ENCODE results near the gene HSD11B2. TPM values are rescaled to one million over a fixed set of nuclear protein-coding genes. Genes with fewer than 3 reads are reported as not detected.

The HSD11B2 gene
- total and polyA plus RNA-seq, 5 donors from 2014 or later: not detected

DNA sequence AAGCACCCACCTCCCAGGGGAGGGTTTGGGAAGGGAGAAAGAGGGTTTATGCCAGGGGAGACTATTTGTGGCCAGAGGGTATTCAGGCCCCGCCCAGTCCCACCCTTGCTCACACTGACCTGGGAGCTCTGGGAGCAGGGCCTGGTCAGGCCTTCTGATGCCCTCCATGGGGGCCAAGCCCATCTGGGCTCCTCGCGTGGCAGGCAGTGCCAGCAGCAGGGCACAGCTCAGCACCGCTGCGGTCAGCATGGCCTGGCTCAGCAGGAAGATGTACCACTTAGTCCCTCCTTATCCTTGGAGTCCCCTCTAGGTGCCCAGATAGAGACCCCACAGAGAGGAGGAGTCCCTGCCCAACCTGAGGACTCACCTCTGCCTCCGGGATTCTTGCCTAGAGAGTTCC is 52.2 kb downstream of the HSD11B2 start, which contains the start of gene AGRP:
AGRP (minus strand) TSS at position 398 of the 400 bp plus-strand sequence; CDS start at position 249, 149 bp downstream.
- Mint-ChIP-seq H3K4me1 (peaks cover 4 to 51% (median 28%) of the 10 kb centered on the region in 4 donors), H3K4me3 (peak within 1 kb of the TSS; percentile 88 to 99 (median 98)), H3K27me3 (peaks cover 6% of the 10 kb centered on the region), H3K36me3 (peaks cover 4% of the 10 kb centered on the region), H3K9me3 (no peaks in the 10 kb centered on the region), H3K27ac (peak within 1 kb of the TSS; percentile 82 to 100 (median 99))
- no peak for ATAC-seq (ENCODE audit: low read depth in 2 of 2)
- Histone ChIP-seq H3K36me3 (ENCODE audit: control insufficient read depth, insufficient read depth, low read length) (peaks cover 21% of the 10 kb centered on the region), H3K4me3 (ENCODE audit: low read depth, low read length) (peak within 1 kb of the TSS; percentile 95), H3K9me3 (ENCODE audit: control insufficient read depth in 2 of 2, low read length in 2 of 2) (no peaks in the 10 kb centered on the region), H3K27ac (ENCODE audit: insufficient read depth, low read length, poor library complexity, severe bottlenecking) (peak within 1 kb of the TSS; percentile 98), H3K4me1 (ENCODE audit: control insufficient read depth, insufficient read depth, low read length, poor library complexity, severe bottlenecking) (peaks cover 37% of the 10 kb centered on the region), H3K27me3 (ENCODE audit: control insufficient read depth, insufficient read depth, low read length) (no peaks in the 10 kb centered on the region)
- DNase-seq: no peak

DNA sequence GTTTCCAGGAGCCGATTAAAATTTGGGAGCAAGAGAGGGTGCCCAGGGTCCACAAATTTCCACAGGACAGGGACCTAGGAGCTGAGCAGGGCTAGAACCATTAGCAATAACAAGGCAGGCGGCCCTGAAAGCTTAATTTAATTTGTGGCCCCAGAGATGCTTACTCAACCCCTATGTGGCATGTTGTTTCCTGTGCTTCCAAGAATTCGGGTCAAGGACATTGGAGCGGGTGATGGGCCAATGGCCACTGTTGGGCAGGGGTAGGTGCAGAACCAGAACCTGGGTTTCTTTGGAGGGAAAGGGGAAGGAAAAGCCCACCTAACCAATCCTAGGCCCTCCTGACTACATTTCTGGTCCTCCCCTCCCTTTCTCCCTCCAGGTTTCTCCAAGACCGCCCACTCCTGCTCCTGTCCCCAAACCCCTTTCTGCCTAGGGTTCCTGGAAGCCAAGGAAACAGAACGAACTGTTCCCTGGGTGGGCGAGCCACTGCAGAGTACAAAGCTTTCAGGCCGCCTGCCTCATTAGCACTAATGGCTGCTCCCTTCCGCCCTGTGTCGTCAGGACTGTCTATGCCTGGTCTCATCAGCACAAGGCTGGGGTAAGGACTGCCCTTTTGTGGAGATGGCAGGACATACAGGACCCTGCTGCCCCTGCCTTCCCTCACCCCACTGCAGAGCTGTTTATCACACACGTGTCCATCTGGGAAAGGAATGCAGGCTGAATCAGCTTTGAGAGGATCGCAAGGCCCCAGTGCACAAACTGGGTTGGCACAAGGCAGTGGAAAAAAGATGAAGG is 53.0 kb downstream of the HSD11B2 start:
- ATAC-seq (ENCODE audit: low read depth in 2 of 2) (no peak), DNase-seq (no peak)
- Histone ChIP-seq H3K9me3 (ENCODE audit: control insufficient read depth in 2 of 2, low read length in 2 of 2) (no peaks in the 10 kb centered on the region), H3K4me1 (ENCODE audit: control insufficient read depth, insufficient read depth, low read length, poor library complexity, severe bottlenecking) (peaks cover 37% of the 10 kb centered on the region), H3K36me3 (ENCODE audit: control insufficient read depth, insufficient read depth, low read length) (peaks cover 21% of the 10 kb centered on the region), H3K27me3 (ENCODE audit: control insufficient read depth, insufficient read depth, low read length) (no peaks in the 10 kb centered on the region), H3K4me3 (ENCODE audit: low read depth, low read length) (no peak overlapping the region), H3K27ac (ENCODE audit: insufficient read depth, low read length, poor library complexity, severe bottlenecking) (peak overlapping the region; percentile 15)
- Mint-ChIP-seq H3K4me3 (peak overlapping the region in 2 of 4 donors; percentile 56 to 61), H3K27ac (peak overlapping the region in 2 of 3 donors; percentile 59 to 82), H3K4me1 (peaks cover 4 to 45% (median 23%) of the 10 kb centered on the region in 4 donors), H3K36me3 (peaks cover 4% of the 10 kb centered on the region), H3K27me3 (peaks cover 6% of the 10 kb centered on the region), H3K9me3 (no peaks in the 10 kb centered on the region)

DNA sequence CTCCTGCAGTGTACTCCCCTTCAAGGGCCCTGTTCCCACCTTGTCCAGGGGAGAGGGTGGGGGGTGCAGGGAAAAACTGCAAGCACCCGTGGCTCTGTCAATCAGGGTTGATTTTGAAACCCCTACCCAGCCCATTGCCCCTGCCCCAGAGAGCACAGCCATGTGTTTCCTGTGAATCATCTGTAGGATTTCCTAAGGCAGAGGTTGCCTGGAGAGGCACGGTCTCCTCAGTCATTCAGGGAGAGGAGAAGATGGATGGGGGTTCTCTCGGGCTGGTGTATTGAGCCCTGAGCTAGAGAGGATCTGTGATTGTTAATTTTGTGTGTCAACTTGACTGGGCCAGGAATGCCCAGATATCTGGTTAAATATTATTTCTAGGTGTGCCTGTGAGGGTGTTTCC is 55.9 kb downstream of the HSD11B2 start:
- H3K27me3 ChIP-seq (ENCODE audit: control insufficient read depth, insufficient read depth, low read length): no peaks in the 10 kb centered on the region
- no peak for DNase-seq
- H3K27ac ChIP-seq (ENCODE audit: insufficient read depth, low read length, poor library complexity, severe bottlenecking): no peak overlapping the region
- no peak overlapping the region for H3K4me3 ChIP-seq (ENCODE audit: low read depth, low read length)
- H3K4me1 Mint-ChIP-seq: peaks cover 4 to 27% (median 14%) of the 10 kb centered on the region in 4 donors
- no peak for ATAC-seq (ENCODE audit: low read depth in 2 of 2)
- H3K27me3 Mint-ChIP-seq: no peaks in the 10 kb centered on the region
- H3K27ac Mint-ChIP-seq: no peak overlapping the region
- H3K36me3 ChIP-seq (ENCODE audit: control insufficient read depth, insufficient read depth, low read length): peaks cover 21% of the 10 kb centered on the region
- H3K9me3 ChIP-seq (ENCODE audit: control insufficient read depth in 2 of 2, low read length in 2 of 2): no peaks in the 10 kb centered on the region
- H3K36me3 Mint-ChIP-seq: peaks cover 4% of the 10 kb centered on the region
- H3K4me1 ChIP-seq (ENCODE audit: control insufficient read depth, insufficient read depth, low read length, poor library complexity, severe bottlenecking): peaks cover 17% of the 10 kb centered on the region
- no peak overlapping the region for H3K4me3 Mint-ChIP-seq
- no peaks in the 10 kb centered on the region for H3K9me3 Mint-ChIP-seq

Other genes starting within 250 kb of the HSD11B2 start
- gene MATCAP1, start 247.2 kb upstream of the HSD11B2 start, total RNA-seq: 19.6 TPM
- gene MATCAP1, start 247.2 kb upstream of the HSD11B2 start, polyA plus RNA-seq: under 1 TPM in 1 of 4 donors, not detected in 3; 0.80 TPM
- 0.86 TPM for gene EXOC3L1, start 241.0 kb upstream of the HSD11B2 start, total RNA-seq
- gene EXOC3L1, start 241.0 kb upstream of the HSD11B2 start, polyA plus RNA-seq: under 1 TPM in 2 of 4 donors, not detected in 2; 0.25 to 0.35 TPM
- gene E2F4, start 239.0 kb upstream of the HSD11B2 start, total RNA-seq: 63.7 TPM
- 10 to 100 TPM; 46.8 to 54.9 (median 48.9) TPM for gene E2F4, start 239.0 kb upstream of the HSD11B2 start, polyA plus RNA-seq
- 2.2 TPM for gene ELMO3, start 232.0 kb upstream of the HSD11B2 start, total RNA-seq
- under 1 TPM in 1 of 4 donors, not detected in 3; 0.09 TPM for gene ELMO3, start 232.0 kb upstream of the HSD11B2 start, polyA plus RNA-seq
- 31.0 TPM for gene TMEM208, start 204.0 kb upstream of the HSD11B2 start, total RNA-seq
- 100 to 1,000 TPM in 2 of 4 donors, 10 to 100 TPM in 2; 91.8 to 141 (median 98.7) TPM for gene TMEM208, start 204.0 kb upstream of the HSD11B2 start, polyA plus RNA-seq
- 34.5 TPM for gene FHOD1, start 183.6 kb upstream of the HSD11B2 start, total RNA-seq
- gene FHOD1, start 183.6 kb upstream of the HSD11B2 start, polyA plus RNA-seq: 1 to 10 TPM; 1.9 to 4.5 (median 3.4) TPM
- 1.3 TPM for gene SLC9A5, start 182.1 kb upstream of the HSD11B2 start, total RNA-seq
- not detected for gene SLC9A5, start 182.1 kb upstream of the HSD11B2 start, polyA plus RNA-seq
- 10.0 TPM for gene PLEKHG4, start 151.6 kb upstream of the HSD11B2 start, total RNA-seq
- gene PLEKHG4, start 151.6 kb upstream of the HSD11B2 start, polyA plus RNA-seq: 1 to 10 TPM; 1.4 to 5.3 (median 2.8) TPM
- gene KCTD19, start 104.4 kb upstream of the HSD11B2 start, total RNA-seq: not detected
- not detected for gene KCTD19, start 104.4 kb upstream of the HSD11B2 start, polyA plus RNA-seq
- not detected for gene LRRC36, start 104.3 kb upstream of the HSD11B2 start, total RNA-seq
- not detected for gene LRRC36, start 104.3 kb upstream of the HSD11B2 start, polyA plus RNA-seq
- gene TPPP3, start 37.6 kb upstream of the HSD11B2 start, total RNA-seq: not detected
- not detected for gene TPPP3, start 37.6 kb upstream of the HSD11B2 start, polyA plus RNA-seq
- gene ZDHHC1, start 14.6 kb upstream of the HSD11B2 start, total RNA-seq: not detected
- gene ZDHHC1, start 14.6 kb upstream of the HSD11B2 start, polyA plus RNA-seq: under 1 TPM in 1 of 4 donors, not detected in 3; 0.60 TPM
- 92.5 TPM for gene ATP6V0D1, start 50.0 kb downstream of the HSD11B2 start, total RNA-seq
- 100 to 1,000 TPM; 119 to 141 (median 133) TPM for gene ATP6V0D1, start 50.0 kb downstream of the HSD11B2 start, polyA plus RNA-seq
- gene AGRP, start 52.4 kb downstream of the HSD11B2 start, total RNA-seq: not detected
- not detected for gene AGRP, start 52.4 kb downstream of the HSD11B2 start, polyA plus RNA-seq
- 16.6 TPM for gene RIPOR1, start 97.7 kb downstream of the HSD11B2 start, total RNA-seq
- 1 to 10 TPM in 3 of 4 donors, under 1 TPM in 1; 0.91 to 3.1 (median 2.1) TPM for gene RIPOR1, start 97.7 kb downstream of the HSD11B2 start, polyA plus RNA-seq
- 63.6 TPM for gene CTCF, start 131.4 kb downstream of the HSD11B2 start, total RNA-seq
- gene CTCF, start 131.4 kb downstream of the HSD11B2 start, polyA plus RNA-seq: 10 to 100 TPM; 44.5 to 80.2 (median 52.9) TPM
- gene CARMIL2, start 214.0 kb downstream of the HSD11B2 start, total RNA-seq: 156 TPM
- gene CARMIL2, start 214.0 kb downstream of the HSD11B2 start, polyA plus RNA-seq: 10 to 100 TPM in 3 of 4 donors, 1 to 10 TPM in 1; 9.2 to 20.7 (median 12.9) TPM
- gene ACD, start 229.1 kb downstream of the HSD11B2 start, total RNA-seq: 28.7 TPM
- 10 to 100 TPM; 29.5 to 36.7 (median 32.5) TPM for gene ACD, start 229.1 kb downstream of the HSD11B2 start, polyA plus RNA-seq
- gene PARD6A, start 229.8 kb downstream of the HSD11B2 start, total RNA-seq: 6.2 TPM
- 10 to 100 TPM; 14.4 to 19.9 (median 18.2) TPM for gene PARD6A, start 229.8 kb downstream of the HSD11B2 start, polyA plus RNA-seq
- 2.4 TPM for gene ENKD1, start 235.6 kb downstream of the HSD11B2 start, total RNA-seq
- 1 to 10 TPM in 3 of 4 donors, under 1 TPM in 1; 0.65 to 2.9 (median 1.5) TPM for gene ENKD1, start 235.6 kb downstream of the HSD11B2 start, polyA plus RNA-seq
- 3.2 TPM for gene C16orf86, start 235.7 kb downstream of the HSD11B2 start, total RNA-seq
- gene C16orf86, start 235.7 kb downstream of the HSD11B2 start, polyA plus RNA-seq: 1 to 10 TPM; 3.9 to 6.8 (median 6.0) TPM